GM23338 (cell line): ENCODE data around the gene MCTP2. TPM values are rescaled to one million over a fixed set of nuclear protein-coding genes. Genes with fewer than 3 reads are reported as not detected.

Experiments used
- ATAC-seq: fragments of 200-7000 bp; cut with Tn5 transposase; 3 replicates; pipeline ENCODE4 v1.9.1; 2020
- DNase-seq: peaks from one replicate; pipeline ENCODE4 v3.0.0-alpha.2; 2015; ENCODE audit warnings: low spot score
- H2AFZ ChIP-seq: fragments of 200-600 bp; sonication (generic); 2 replicates; pipeline ENCODE4 v1.8.0; 2016; ENCODE audit warnings: antibody characterized with exemption, mild to moderate bottlenecking, moderate library complexity
- H3F3A ChIP-seq: fragments of 200-600 bp; sonication (generic); replicated peaks from 2 replicates; pipeline ENCODE4 v1.8.0; 2017; ENCODE audit warnings: antibody characterized with exemption, mixed run types, low read depth
- H3K27ac ChIP-seq: fragments of 200-600 bp; sonication (generic); 2 replicates; pipeline ENCODE4 v1.6.1; 2016; ENCODE audit warnings: low read depth
- H3K27me3 ChIP-seq: fragments of 200-600 bp; sonication (generic); 2 replicates; pipeline ENCODE4 v1.8.0; 2016; ENCODE audit warnings: mild to moderate bottlenecking, mixed run types, moderate library complexity; ENCODE audit not compliant: insufficient read depth
- H3K36me3 ChIP-seq: fragments of 200-600 bp; sonication (generic); 2 replicates; pipeline ENCODE4 v1.8.0; 2016; ENCODE audit warnings: mild to moderate bottlenecking; ENCODE audit not compliant: insufficient read depth
- H3K4me1 ChIP-seq: fragments of 200-600 bp; sonication (generic); 2 replicates; pipeline ENCODE4 v1.8.0; 2016; ENCODE audit warnings: mild to moderate bottlenecking, moderate library complexity; ENCODE audit not compliant: insufficient read depth
- H3K4me2 ChIP-seq: fragments of 200-600 bp; sonication (generic); 2 replicates; pipeline ENCODE4 v1.7.1; 2017; ENCODE audit warnings: mixed run types
- H3K4me3 ChIP-seq: fragments of 200-600 bp; sonication (generic); 2 replicates; pipeline ENCODE4 v1.6.1; 2016; ENCODE audit warnings: mixed run types
- H3K79me2 ChIP-seq: fragments of 200-600 bp; sonication (generic); replicated peaks from 2 replicates; pipeline ENCODE4 v1.8.0; 2017; ENCODE audit warnings: mild to moderate bottlenecking; ENCODE audit not compliant: insufficient read depth
- H3K9me2 ChIP-seq: fragments of 200-600 bp; sonication (generic); 2 replicates; pipeline ENCODE4 v1.8.0; 2017; ENCODE audit not compliant: insufficient read depth
- H4K20me1 ChIP-seq: fragments of 200-600 bp; sonication (generic); replicated peaks from 2 replicates; pipeline ENCODE4 v1.8.0; 2017; ENCODE audit warnings: mild to moderate bottlenecking; ENCODE audit not compliant: insufficient read depth
- H3K27ac Mint-ChIP-seq: 2 replicates; pipeline ENCODE4 v1.8.0; 2020; ENCODE audit warnings: inconsistent platforms, mild to moderate bottlenecking, moderate library complexity, mixed read lengths
- H3K27me3 Mint-ChIP-seq: 3 replicates; pipeline ENCODE4 v1.8.0; 2022; ENCODE audit warnings: low read depth, mild to moderate bottlenecking, moderate library complexity, mixed read lengths, inconsistent platforms; ENCODE audit not compliant: insufficient read depth, poor library complexity
- H3K36me3 Mint-ChIP-seq: 3 replicates; pipeline ENCODE4 v1.8.0; 2021; ENCODE audit warnings: low read depth, mild to moderate bottlenecking, inconsistent platforms, moderate library complexity, mixed read lengths
- H3K4me1 Mint-ChIP-seq: 3 replicates; pipeline ENCODE4 v1.8.0; 2020; ENCODE audit warnings: mild to moderate bottlenecking, inconsistent platforms, mixed read lengths
- H3K4me3 Mint-ChIP-seq: 3 replicates; pipeline ENCODE4 v1.8.0; 2021; ENCODE audit warnings: moderate library complexity, mild to moderate bottlenecking, inconsistent platforms, mixed read lengths
- H3K9me3 Mint-ChIP-seq: 3 replicates; pipeline ENCODE4 v1.8.0; 2020; ENCODE audit warnings: moderate library complexity, mild to moderate bottlenecking, inconsistent platforms, mixed read lengths
- CREB1 ChIP-seq: fragments of 250-450 bp; sonication (Bioruptor Pico); IDR thresholded peaks from 2 replicates; pipeline ENCODE4 v1.5.0; 2020; ENCODE audit warnings: low read depth, mild to moderate bottlenecking, moderate library complexity
- CTCF ChIP-seq, 2 experiments: fragments of 200-600 bp in 1 of 2; sonication (generic) in 1 of 2; conservative IDR thresholded peaks; 2 replicates each; pipeline versions ENCODE4 v1.5.1 to v1.6.1; 2016 to 2017; ENCODE audit warnings: antibody characterized with exemption in 2 of 2, low read depth in 2 of 2, mild to moderate bottlenecking in 2 of 2, moderate library complexity in 1 of 2
- EZH2 ChIP-seq: fragments of 200-600 bp; sonication (generic); IDR thresholded peaks from one replicate; pipeline ENCODE4 v1.8.0; 2017; ENCODE audit warnings: antibody characterized with exemption, mild to moderate bottlenecking, low read depth; ENCODE audit not compliant: unreplicated experiment
- EZH2phosphoT487 ChIP-seq: fragments of 200-600 bp; sonication (generic); IDR thresholded peaks from one replicate; pipeline ENCODE4 v1.8.1; 2018; ENCODE audit warnings: antibody characterized with exemption; ENCODE audit not compliant: unreplicated experiment
- JUNB ChIP-seq: IDR thresholded peaks from one replicate; pipeline ENCODE4 v1.6.1; 2016; ENCODE audit warnings: antibody characterized with exemption; ENCODE audit not compliant: unreplicated experiment
- NANOG ChIP-seq: IDR thresholded peaks from 2 replicates; pipeline ENCODE4 v1.6.1; 2016; ENCODE audit warnings: antibody characterized with exemption, borderline replicate concordance
- POLR2AphosphoS5 ChIP-seq: IDR thresholded peaks from 2 replicates; pipeline ENCODE4 v1.6.1; 2016; ENCODE audit warnings: antibody characterized with exemption, low read depth
- REST ChIP-seq: IDR thresholded peaks from one replicate; pipeline ENCODE4 v1.6.1; 2018; ENCODE audit warnings: antibody characterized with exemption; ENCODE audit not compliant: unreplicated experiment
- STAT1 ChIP-seq: IDR thresholded peaks from one replicate; pipeline ENCODE4 v1.6.1; 2016; ENCODE audit warnings: antibody characterized with exemption; ENCODE audit not compliant: unreplicated experiment
- ZNF114 ChIP-seq: fragments of 250-450 bp; sonication (Bioruptor Pico); IDR thresholded peaks from 2 replicates; pipeline ENCODE4 v1.5.0; 2020; ENCODE audit warnings: mild to moderate bottlenecking, moderate library complexity
- ZNF331 ChIP-seq: fragments of 250-450 bp; sonication (Bioruptor Pico); IDR thresholded peaks from 2 replicates; pipeline ENCODE4 v1.5.0; 2020; ENCODE audit warnings: low read depth, mild to moderate bottlenecking, moderate library complexity
- polyA plus RNA-seq: library from polyadenylated mRNA; unstranded; fragments of >200 nt; fragmentation: Nextera tagmentation; extraction: Ambion mirVana; gene quantifications from 2 replicates; pipeline ENCODE4 v1.2.1, GENCODE V29; 2016
- total RNA-seq: library from RNA; depleted of rRNA; stranded (reverse); fragments of >200 nt; shearing (Covaris generic); gene quantifications from 2 replicates; pipeline ENCODE4 v1.2.3, GENCODE V29; 2014
- TF ChIP-seq, protein P1 (sequence below): IDR thresholded peaks from 2 replicates; pipeline ENCODE4 v1.6.1; 2016; ENCODE audit warnings: antibody characterized with exemption
- TF ChIP-seq, protein P2 (sequence below): fragments of 250-450 bp; sonication (Bioruptor Pico); IDR thresholded peaks from 2 replicates; pipeline ENCODE4 v1.5.0; 2020; ENCODE audit warnings: mild to moderate bottlenecking, moderate library complexity

The MCTP2 gene
- total and polyA plus RNA-seq, 2 experiments from 2014 or later: 1.8 to 5.5 TPM

- no peak overlapping the region for H3K27ac Mint-ChIP-seq
- no peak overlapping the region for H3K27ac ChIP-seq
- no peak for ATAC-seq
- H3K9me3 Mint-ChIP-seq: no peaks in the 10 kb centered on the region; the same call in 2 of the 3 replicates
- TF ChIP-seq CTCF (conservative IDR thresholded peaks at IDR 0.05; ENCODE audit: low read depth in 2 of 2) (no peak), ZNF114 (CRISPR knock-in tag) (no peak), JUNB (no peak), POLR2AphosphoS5 (no peak), EZH2 (no peak), REST (no peak), ZNF331 (no peak), CREB1 (no peak), EZH2phosphoT487 (no peak), STAT1 (no peak), NANOG (no peak)
- TF ChIP-seq, protein P1, sequence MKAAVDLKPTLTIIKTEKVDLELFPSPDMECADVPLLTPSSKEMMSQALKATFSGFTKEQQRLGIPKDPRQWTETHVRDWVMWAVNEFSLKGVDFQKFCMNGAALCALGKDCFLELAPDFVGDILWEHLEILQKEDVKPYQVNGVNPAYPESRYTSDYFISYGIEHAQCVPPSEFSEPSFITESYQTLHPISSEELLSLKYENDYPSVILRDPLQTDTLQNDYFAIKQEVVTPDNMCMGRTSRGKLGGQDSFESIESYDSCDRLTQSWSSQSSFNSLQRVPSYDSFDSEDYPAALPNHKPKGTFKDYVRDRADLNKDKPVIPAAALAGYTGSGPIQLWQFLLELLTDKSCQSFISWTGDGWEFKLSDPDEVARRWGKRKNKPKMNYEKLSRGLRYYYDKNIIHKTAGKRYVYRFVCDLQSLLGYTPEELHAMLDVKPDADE: no peak
- TF ChIP-seq, protein P2, sequence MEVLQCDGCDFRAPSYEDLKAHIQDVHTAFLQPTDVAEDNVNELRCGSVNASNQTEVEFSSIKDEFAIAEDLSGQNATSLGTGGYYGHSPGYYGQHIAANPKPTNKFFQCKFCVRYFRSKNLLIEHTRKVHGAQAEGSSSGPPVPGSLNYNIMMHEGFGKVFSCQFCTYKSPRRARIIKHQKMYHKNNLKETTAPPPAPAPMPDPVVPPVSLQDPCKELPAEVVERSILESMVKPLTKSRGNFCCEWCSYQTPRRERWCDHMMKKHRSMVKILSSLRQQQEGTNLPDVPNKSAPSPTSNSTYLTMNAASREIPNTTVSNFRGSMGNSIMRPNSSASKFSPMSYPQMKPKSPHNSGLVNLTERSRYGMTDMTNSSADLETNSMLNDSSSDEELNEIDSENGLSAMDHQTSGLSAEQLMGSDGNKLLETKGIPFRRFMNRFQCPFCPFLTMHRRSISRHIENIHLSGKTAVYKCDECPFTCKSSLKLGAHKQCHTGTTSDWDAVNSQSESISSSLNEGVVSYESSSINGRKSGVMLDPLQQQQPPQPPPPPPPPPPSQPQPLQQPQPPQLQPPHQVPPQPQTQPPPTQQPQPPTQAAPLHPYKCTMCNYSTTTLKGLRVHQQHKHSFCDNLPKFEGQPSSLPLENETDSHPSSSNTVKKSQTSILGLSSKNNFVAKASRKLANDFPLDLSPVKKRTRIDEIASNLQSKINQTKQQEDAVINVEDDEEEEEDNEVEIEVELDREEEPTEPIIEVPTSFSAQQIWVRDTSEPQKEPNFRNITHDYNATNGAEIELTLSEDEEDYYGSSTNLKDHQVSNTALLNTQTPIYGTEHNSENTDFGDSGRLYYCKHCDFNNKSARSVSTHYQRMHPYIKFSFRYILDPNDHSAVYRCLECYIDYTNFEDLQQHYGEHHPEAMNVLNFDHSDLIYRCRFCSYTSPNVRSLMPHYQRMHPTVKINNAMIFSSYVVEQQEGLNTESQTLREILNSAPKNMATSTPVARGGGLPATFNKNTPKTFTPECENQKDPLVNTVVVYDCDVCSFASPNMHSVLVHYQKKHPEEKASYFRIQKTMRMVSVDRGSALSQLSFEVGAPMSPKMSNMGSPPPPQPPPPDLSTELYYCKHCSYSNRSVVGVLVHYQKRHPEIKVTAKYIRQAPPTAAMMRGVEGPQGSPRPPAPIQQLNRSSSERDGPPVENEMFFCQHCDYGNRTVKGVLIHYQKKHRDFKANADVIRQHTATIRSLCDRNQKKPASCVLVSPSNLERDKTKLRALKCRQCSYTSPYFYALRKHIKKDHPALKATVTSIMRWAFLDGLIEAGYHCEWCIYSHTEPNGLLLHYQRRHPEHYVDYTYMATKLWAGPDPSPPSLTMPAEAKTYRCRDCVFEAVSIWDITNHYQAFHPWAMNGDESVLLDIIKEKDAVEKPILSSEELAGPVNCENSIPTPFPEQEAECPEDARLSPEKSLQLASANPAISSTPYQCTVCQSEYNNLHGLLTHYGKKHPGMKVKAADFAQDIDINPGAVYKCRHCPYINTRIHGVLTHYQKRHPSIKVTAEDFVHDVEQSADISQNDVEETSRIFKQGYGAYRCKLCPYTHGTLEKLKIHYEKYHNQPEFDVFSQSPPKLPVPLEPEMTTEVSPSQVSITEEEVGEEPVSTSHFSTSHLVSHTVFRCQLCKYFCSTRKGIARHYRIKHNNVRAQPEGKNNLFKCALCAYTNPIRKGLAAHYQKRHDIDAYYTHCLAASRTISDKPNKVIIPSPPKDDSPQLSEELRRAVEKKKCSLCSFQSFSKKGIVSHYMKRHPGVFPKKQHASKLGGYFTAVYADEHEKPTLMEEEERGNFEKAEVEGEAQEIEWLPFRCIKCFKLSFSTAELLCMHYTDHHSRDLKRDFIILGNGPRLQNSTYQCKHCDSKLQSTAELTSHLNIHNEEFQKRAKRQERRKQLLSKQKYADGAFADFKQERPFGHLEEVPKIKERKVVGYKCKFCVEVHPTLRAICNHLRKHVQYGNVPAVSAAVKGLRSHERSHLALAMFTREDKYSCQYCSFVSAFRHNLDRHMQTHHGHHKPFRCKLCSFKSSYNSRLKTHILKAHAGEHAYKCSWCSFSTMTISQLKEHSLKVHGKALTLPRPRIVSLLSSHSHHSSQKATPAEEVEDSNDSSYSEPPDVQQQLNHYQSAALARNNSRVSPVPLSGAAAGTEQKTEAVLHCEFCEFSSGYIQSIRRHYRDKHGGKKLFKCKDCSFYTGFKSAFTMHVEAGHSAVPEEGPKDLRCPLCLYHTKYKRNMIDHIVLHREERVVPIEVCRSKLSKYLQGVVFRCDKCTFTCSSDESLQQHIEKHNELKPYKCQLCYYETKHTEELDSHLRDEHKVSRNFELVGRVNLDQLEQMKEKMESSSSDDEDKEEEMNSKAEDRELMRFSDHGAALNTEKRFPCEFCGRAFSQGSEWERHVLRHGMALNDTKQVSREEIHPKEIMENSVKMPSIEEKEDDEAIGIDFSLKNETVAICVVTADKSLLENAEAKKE (CRISPR knock-in tag): no peak
- no peak overlapping the region for H3K4me3 Mint-ChIP-seq
- H4K20me1 ChIP-seq: no peaks in the 10 kb centered on the region
- H3K27me3 ChIP-seq: no peaks in the 10 kb centered on the region
- H3K79me2 ChIP-seq: no peaks in the 10 kb centered on the region
- no peak for DNase-seq
- H3K36me3 Mint-ChIP-seq: no peaks in the 10 kb centered on the region
- H3K4me2 ChIP-seq: no peak overlapping the region
- H3F3A ChIP-seq: no peaks in the 10 kb centered on the region
- no peak overlapping the region for H2AFZ ChIP-seq
- H3K4me1 ChIP-seq: no peaks in the 10 kb centered on the region
- peaks cover 2% of the 10 kb centered on the region for H3K27me3 Mint-ChIP-seq
- H3K4me1 Mint-ChIP-seq: no peaks in the 10 kb centered on the region
- H3K36me3 ChIP-seq: no peaks in the 10 kb centered on the region
- H3K4me3 ChIP-seq: no peak overlapping the region
- peaks cover 4% of the 10 kb centered on the region; the same call in 1 of the 2 replicates for H3K9me2 ChIP-seq
Observed at GRCh38 chr15:94255540-94255939, 24.2 kb downstream of the MCTP2 start.
